Prostate gland (tissue), 2 donors: Measurements from ENCODE around the gene ATXN10.

Experiments
- CTCF ChIP-seq, 4 experiments: fragments of 200-600 bp in 2 of 4; fragments of 450-650 bp in 2 of 4; sonication (generic) in 2 of 4; IDR thresholded peaks; 1 replicate in 3 of 4; 2 replicates in 1 of 4; pipeline ENCODE4 v1.5.1; 2016 to 2019; ENCODE audit warnings: antibody characterized with exemption in 4 of 4, mild to moderate bottlenecking in 2 of 4, moderate library complexity in 2 of 4
- POLR2A ChIP-seq: fragments of 450-650 bp; IDR thresholded peaks from one replicate; pipeline ENCODE4 v1.6.1; 2016; ENCODE audit warnings: antibody characterized with exemption, mild to moderate bottlenecking
- POLR2AphosphoS5 ChIP-seq: sonication (generic); formaldehyde crosslinking; IDR thresholded peaks from one replicate; pipeline ENCODE4 v1.6.1; 2017; ENCODE audit warnings: antibody characterized with exemption

DNA sequence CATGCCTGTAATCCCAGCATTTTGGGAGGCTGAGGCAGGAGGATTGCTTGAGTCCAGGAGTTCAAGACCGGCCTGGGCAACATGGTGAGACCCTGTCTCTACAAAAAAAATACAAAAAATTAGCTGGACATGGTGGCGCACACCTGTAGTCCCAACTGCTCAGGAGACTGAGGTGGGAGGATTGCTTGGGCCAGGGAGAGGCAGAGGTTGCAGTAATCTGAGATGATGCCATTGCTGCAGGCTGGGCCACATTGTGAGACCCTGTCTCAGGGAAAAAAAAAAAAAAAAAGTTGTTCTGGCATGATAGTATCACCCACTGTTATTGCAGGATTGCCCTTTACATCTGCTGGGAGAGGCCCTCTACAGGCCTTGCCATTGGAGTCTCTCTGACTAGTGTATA, 18.4 kb downstream of the ATXN10 start:
- TF ChIP-seq CTCF (IDR thresholded peaks at IDR 0.05) (no peak), POLR2A (no peak), POLR2AphosphoS5 (no peak)
